IPS-11a (cell line): ENCODE measurements around the gene NFKB2.

Source experiments
- H3K4me3 ChIP-seq: one replicate; pipeline ENCODE4 v1.5.1; 2013; ENCODE audit warnings: low read depth, low read length, control low read depth

Gene NFKB2

GRCh38 chr10:102444851-102445250 lies 49.3 kb downstream of the NFKB2 start:
- no peak overlapping the region for H3K4me3 ChIP-seq

- peak overlapping the region; percentile 93 for H3K4me3 ChIP-seq
These were observed 54.0 kb downstream of the NFKB2 start for GRCh38 chr10:102449321-102450123.

- H3K4me3 ChIP-seq, result peak overlapping the region; percentile 93
These were observed 54.5 kb downstream of the NFKB2 start for GRCh38 chr10:102450124-102450373.

GRCh38 chr10:102450374-102451104 lies 55.0 kb downstream of the NFKB2 start:
- H3K4me3 ChIP-seq, result peak overlapping the region; percentile 93

- peak within 1 kb of the TSS; percentile 93 for H3K4me3 ChIP-seq
These were observed 55.8 kb downstream of the NFKB2 start, which contains the start of gene C10orf95 for GRCh38 chr10:102451105-102451969. Gene C10orf95, minus strand, starts transcription at chr10:102451543. Its CDS starts 450 bp downstream, at chr10:102451093.
